T-cell (primary cell): ENCODE data around the gene AKAP9. TPM values are rescaled to one million over a fixed set of nuclear protein-coding genes. Genes with fewer than 3 reads are reported as not detected.
"Not testable (repeated sequence)": the region's sequence is repeated elsewhere in the genome, so short reads cannot be mapped to it uniquely, and the experiment has no call there.

ENCODE experiments used
- ATAC-seq, 4 experiments: fragments of 200-7000 bp in 3 of 4; fragments of 150-1000 bp in 1 of 4; cut with Tn5 transposase; replicated peaks in 1 of 4; 1 replicate in 3 of 4; 2 replicates in 1 of 4; pipeline ENCODE4 v1.10.0; 2021; ENCODE audit warnings: moderate library complexity in 3 of 4, mild to moderate bottlenecking in 2 of 4, moderate number of reproducible peaks in 1 of 4
- CTCF ChIA-PET, 2 donors: fragments of 300-600 bp; sonication (Branson Sonifier 250); formaldehyde crosslinking; loops; one replicate each; lab custom pipeline; 2022; ENCODE audit warnings: antibody characterized with exemption in 2 of 2; lab: Charles Lee
- POLR2A ChIA-PET, 2 donors: fragments of 300-600 bp; sonication (Branson Sonifier 250); formaldehyde crosslinking; loops; one replicate each; lab custom pipeline; 2022; ENCODE audit warnings: antibody characterized with exemption in 2 of 2; lab: Charles Lee
- DNase-seq, 35 experiments: peaks; one replicate each; pipeline versions ENCODE4 v3.0.0 to v3.0.0-alpha.2; 2013 to 2023
- H3K27ac ChIP-seq: one replicate; pipeline ENCODE4 v1.5.1; 2013; ENCODE audit warnings: low read length
- H3K27me3 ChIP-seq, 2 experiments: replicated peaks in 1 of 2; 1 replicate in 1 of 2; 2 replicates in 1 of 2; pipeline versions ENCODE4 v1.6.1 to v1.7.0; 2013; ENCODE audit warnings: low read length in 1 of 2, mixed read lengths in 1 of 2; ENCODE audit not compliant: control insufficient read depth in 2 of 2, insufficient read depth in 2 of 2; ENCODE audit errors: extremely low read depth in 1 of 2
- H3K36me3 ChIP-seq, 2 donors: 1 replicate in 1 of 2; 2 replicates in 1 of 2; pipeline versions ENCODE4 v1.6.1 to v1.7.0; 2013; ENCODE audit warnings: low read length in 1 of 2; ENCODE audit not compliant: control insufficient read depth in 2 of 2, insufficient read depth in 1 of 2; ENCODE audit errors: extremely low read depth in 1 of 2
- H3K4me1 ChIP-seq, 2 experiments: 1 replicate in 1 of 2; 2 replicates in 1 of 2; pipeline versions ENCODE4 v1.6.1 to v1.7.0; 2013; ENCODE audit warnings: low read length in 2 of 2, mixed read lengths in 1 of 2; ENCODE audit not compliant: insufficient read depth in 2 of 2, control insufficient read depth in 1 of 2; ENCODE audit errors: extremely low read depth in 1 of 2
- H3K4me3 ChIP-seq, 2 donors: 1 replicate in 1 of 2; 2 replicates in 1 of 2; pipeline versions ENCODE4 v1.5.1 to v1.7.0; 2013; ENCODE audit warnings: mild to moderate bottlenecking in 2 of 2, low read length in 1 of 2, moderate library complexity in 1 of 2; ENCODE audit not compliant: control insufficient read depth in 1 of 2; ENCODE audit errors: extremely low read depth in 1 of 2
- H3K9me3 ChIP-seq: 2 replicates; pipeline ENCODE4 v1.7.0; 2013
- H3K27ac Mint-ChIP-seq, 2 donors: one replicate each; pipeline ENCODE4 v1.8.0; 2020 to 2021; ENCODE audit warnings: mild to moderate bottlenecking in 2 of 2, mixed read lengths in 2 of 2
- H3K27me3 Mint-ChIP-seq, 2 donors: one replicate each; pipeline ENCODE4 v1.8.0; 2021 to 2022; ENCODE audit warnings: mixed read lengths in 2 of 2
- H3K36me3 Mint-ChIP-seq: one replicate; pipeline ENCODE4 v1.8.0; 2021; ENCODE audit warnings: mixed read lengths
- H3K4me1 Mint-ChIP-seq, 3 donors: one replicate each; pipeline ENCODE4 v1.8.0; 2020 to 2022; ENCODE audit warnings: mixed read lengths in 3 of 3, mild to moderate bottlenecking in 1 of 3
- H3K4me3 Mint-ChIP-seq, 3 donors: one replicate each; pipeline ENCODE4 v1.8.0; 2020 to 2022; ENCODE audit warnings: mild to moderate bottlenecking in 3 of 3, mixed read lengths in 3 of 3, moderate library complexity in 3 of 3
- H3K9me3 Mint-ChIP-seq, 3 donors: one replicate each; pipeline ENCODE4 v1.8.0; 2020 to 2022; ENCODE audit warnings: mixed read lengths in 3 of 3
- WGBS: methylation state at CpG from one replicate; pipeline ENCODE4 v1.1.5; 2013; ENCODE audit warnings: missing lambda C conversion rate; ENCODE audit not compliant: insufficient coverage; 5-methylcytosine and 5-hydroxymethylcytosine counted together
- total RNA-seq, 35 experiments: library from RNA in 6 of 35; stranded (reverse) in 6 of 35; fragments of 120-200 nt in 1 of 35; gene quantifications; one replicate each; pipeline versions ENCODE4 v1.2.1 to v1.2.4 and lab custom pipeline; 2013 to 2026

The AKAP9 gene
- total RNA-seq, 5 donors from 2014 or later (not counting 1 experiment from before 2014, with no cell fraction given), result 59.6 to 83.3 (median 69.0) TPM

DNA sequence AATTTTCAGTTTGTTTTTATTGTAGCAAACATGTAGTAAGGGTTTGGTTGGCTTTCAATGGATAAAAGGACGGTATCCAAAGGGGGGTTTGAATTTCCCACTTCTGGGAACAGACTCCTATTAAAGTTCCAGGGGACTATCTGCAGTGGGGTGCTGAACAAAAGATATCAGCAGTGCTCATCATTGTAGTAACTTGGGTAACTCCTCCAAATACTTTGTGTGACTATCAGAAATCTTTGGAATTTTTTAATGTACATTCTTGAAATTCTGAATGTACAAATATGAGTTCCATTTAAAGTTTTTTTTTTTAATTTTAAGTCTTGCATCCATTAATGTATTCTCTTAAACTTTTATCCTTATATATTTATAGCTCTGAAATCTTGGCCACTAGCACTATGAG is 151.5 kb downstream of the AKAP9 start:
- Mint-ChIP-seq H3K4me3 (no peak overlapping the region), H3K4me1 (no peaks in the 10 kb centered on the region), H3K27me3 (no peaks in the 10 kb centered on the region), H3K9me3 (no peaks in the 10 kb centered on the region), H3K36me3 (peaks cover 48% of the 10 kb centered on the region), H3K27ac (no peak overlapping the region)
- ATAC-seq (no peak), DNase-seq (no peak)
- CTCF ChIA-PET, result no interaction called here
- no peaks in the 10 kb centered on the region for H3K4me1 ChIP-seq
- H3K4me3 ChIP-seq, result no peak overlapping the region
- POLR2A ChIA-PET, result no interaction called here
- H3K27ac ChIP-seq, result no peak overlapping the region
- 100% methylated on average over 1 of the region's 1 CpG for WGBS
- peaks cover 0 to 39% of the 10 kb centered on the region in 2 donors for H3K36me3 ChIP-seq
- H3K9me3 ChIP-seq, result no peaks in the 10 kb centered on the region
- no peaks in the 10 kb centered on the region for H3K27me3 ChIP-seq

DNA sequence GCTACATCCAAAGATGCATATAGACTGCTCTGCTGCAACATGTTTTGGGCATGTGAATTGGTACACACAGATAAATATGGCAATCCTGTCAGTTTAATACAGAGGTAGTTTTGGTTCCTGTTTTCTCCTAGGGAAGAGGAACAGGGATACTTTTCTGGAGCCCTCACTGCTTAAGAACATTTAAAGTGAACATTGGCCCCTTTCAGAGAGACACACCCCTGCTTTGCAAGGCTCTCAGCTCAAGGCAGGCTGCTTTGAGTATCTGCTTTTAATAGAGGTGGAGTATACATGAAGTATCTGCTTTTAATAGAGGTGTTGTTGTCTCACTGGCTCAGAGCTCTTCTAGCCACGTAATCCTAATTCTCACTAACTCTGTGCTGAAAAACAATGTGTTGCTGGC is 154.7 kb downstream of the AKAP9 start:
- Histone ChIP-seq H3K4me1 (no peaks in the 10 kb centered on the region), H3K9me3 (no peaks in the 10 kb centered on the region), H3K27ac (no peak overlapping the region), H3K36me3 (peaks cover 0 to 56% of the 10 kb centered on the region in 2 donors), H3K27me3 (no peaks in the 10 kb centered on the region), H3K4me3 (no peak overlapping the region)
- Mint-ChIP-seq H3K27ac (peak overlapping the region in 1 of 2 donors; percentile 48), H3K36me3 (peaks cover 49% of the 10 kb centered on the region), H3K9me3 (no peaks in the 10 kb centered on the region), H3K27me3 (no peaks in the 10 kb centered on the region), H3K4me3 (no peak overlapping the region), H3K4me1 (no peaks in the 10 kb centered on the region)
- POLR2A ChIA-PET, result no interaction called here
- DNase-seq, result no peak
- CTCF ChIA-PET, result no interaction called here
- no peak for ATAC-seq
- WGBS, result no CpG with 5 or more reads among the region's 1 CpG

DNA sequence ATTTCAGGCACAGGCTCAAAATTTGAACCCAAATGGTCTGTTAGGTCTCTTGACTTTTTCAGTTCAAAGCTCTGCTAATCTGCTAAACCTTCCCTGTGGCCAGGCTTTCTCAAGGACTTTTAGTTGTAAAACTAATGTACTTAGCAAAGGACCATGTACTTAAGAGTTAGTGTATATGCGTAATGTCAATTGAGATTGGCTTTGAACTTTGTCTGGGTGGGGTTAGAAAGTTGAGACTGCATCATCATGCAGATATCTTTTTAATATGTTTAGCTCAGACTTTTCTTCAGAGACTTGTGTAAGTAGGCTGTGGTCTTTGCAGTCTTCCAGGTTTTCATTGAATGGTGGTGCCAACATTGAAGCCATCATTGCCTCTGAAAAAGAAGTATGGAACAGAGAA is 159.9 kb downstream of the AKAP9 start:
- Mint-ChIP-seq H3K4me3 (no peak overlapping the region), H3K9me3 (no peaks in the 10 kb centered on the region), H3K4me1 (no peaks in the 10 kb centered on the region), H3K27me3 (no peaks in the 10 kb centered on the region), H3K27ac (no peak overlapping the region), H3K36me3 (peaks cover 52% of the 10 kb centered on the region)
- Histone ChIP-seq H3K27ac (no peak overlapping the region), H3K27me3 (no peaks in the 10 kb centered on the region), H3K4me1 (no peaks in the 10 kb centered on the region), H3K36me3 (peaks cover 10 to 66% of the 10 kb centered on the region in 2 donors), H3K4me3 (no peak overlapping the region), H3K9me3 (no peaks in the 10 kb centered on the region)
- no CpG with 5 or more reads among the region's 1 CpG for WGBS
- CTCF ChIA-PET, result no interaction called here
- POLR2A ChIA-PET, result no interaction called here
- DNase-seq (no peak), ATAC-seq (no peak)

DNA sequence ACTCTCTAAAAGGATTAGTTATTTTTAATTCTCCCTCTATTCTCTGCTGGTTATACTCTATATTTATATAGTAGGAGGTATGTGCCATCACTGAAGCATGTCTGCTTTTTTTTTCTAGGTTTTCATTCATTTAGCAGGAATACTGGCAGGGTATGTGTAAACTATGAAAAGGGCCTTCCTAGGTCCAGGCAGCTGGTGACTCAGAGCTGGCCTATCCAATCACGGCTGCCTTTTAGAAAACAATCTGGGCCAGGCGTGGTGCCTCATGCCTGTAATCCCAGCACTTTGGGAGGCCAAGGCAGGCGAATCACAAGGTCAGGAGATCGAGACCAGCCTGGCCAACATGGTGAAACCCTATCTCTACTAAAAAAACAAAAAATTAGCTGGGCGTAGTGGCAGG is 162.2 kb downstream of the AKAP9 start:
- H3K9me3 ChIP-seq, DNase-seq, H3K27me3 Mint-ChIP-seq, POLR2A ChIA-PET, ATAC-seq, H3K4me3 Mint-ChIP-seq, H3K4me3 ChIP-seq, H3K9me3 Mint-ChIP-seq, H3K27ac ChIP-seq, H3K4me1 ChIP-seq, H3K4me1 Mint-ChIP-seq, H3K27ac Mint-ChIP-seq, H3K27me3 ChIP-seq: not testable (repeated sequence)
- H3K36me3 ChIP-seq, result peaks cover 15 to 63% of the 10 kb centered on the region in 2 donors
- WGBS, result 94% methylated on average over 2 of the region's 5 CpGs
- CTCF ChIA-PET, result interaction anchor here in 1 of 2 donors (0.6 kb wide), 1 partner anchor 61 kb away, joined by 3 read pairs; no protein-coding TSS in a partner anchor
- peaks cover 52% of the 10 kb centered on the region for H3K36me3 Mint-ChIP-seq

DNA sequence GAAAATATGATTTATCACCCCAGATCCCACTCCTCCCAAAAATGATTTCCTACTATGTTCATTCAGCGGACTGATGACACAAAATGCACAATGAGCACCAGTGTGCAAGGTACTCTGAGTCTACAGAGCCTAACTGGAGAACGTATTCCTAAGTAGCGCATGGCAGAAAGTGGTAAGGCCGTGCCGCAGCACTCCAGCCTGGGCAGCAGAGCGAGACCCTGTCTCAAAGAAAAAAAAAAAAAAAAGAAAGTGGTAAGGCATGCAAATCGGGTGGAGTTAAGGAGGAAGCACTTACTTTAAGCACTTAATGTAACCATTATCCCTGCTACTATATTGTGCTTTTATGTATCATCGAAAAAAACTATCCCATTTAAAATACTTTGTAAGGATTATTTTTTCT is 168.2 kb downstream of the AKAP9 start:
- Mint-ChIP-seq H3K27me3 (no peaks in the 10 kb centered on the region), H3K4me3 (no peak overlapping the region), H3K27ac (peak overlapping the region in 1 of 2 donors; percentile 39), H3K4me1 (no peaks in the 10 kb centered on the region), H3K36me3 (peaks cover 54% of the 10 kb centered on the region), H3K9me3 (no peaks in the 10 kb centered on the region)
- ChIA-PET CTCF (no interaction called here), POLR2A (no interaction called here)
- H3K27me3 ChIP-seq, result no peaks in the 10 kb centered on the region
- H3K27ac ChIP-seq, result no peak overlapping the region
- WGBS, result 93% methylated on average over 2 of the region's 8 CpGs
- ATAC-seq (no peak), DNase-seq (no peak)
- H3K4me1 ChIP-seq, result no peaks in the 10 kb centered on the region
- H3K4me3 ChIP-seq, result no peak overlapping the region
- no peaks in the 10 kb centered on the region for H3K9me3 ChIP-seq
- peaks cover 5 to 44% of the 10 kb centered on the region in 2 donors for H3K36me3 ChIP-seq

DNA sequence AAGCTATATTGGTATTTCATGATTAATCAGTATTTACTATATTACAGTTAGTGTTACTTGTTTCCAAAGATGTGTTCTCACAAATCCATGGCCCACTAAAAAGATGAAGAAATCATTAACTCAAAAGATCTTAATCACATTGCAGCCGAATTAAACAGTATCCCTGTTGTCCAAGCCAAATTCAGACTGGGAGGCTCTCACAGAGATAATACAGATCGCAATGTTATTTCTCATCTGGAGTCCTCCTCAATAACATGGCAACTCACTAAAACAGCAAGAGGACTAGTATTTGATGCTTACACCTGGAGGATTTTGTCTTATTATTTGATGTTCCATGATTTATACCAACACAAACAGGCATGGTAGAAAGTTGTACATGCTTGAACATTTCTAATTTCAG is 170.2 kb downstream of the AKAP9 start:
- ChIA-PET POLR2A (no interaction called here), CTCF (no interaction called here)
- H3K36me3 Mint-ChIP-seq, result peaks cover 50% of the 10 kb centered on the region
- WGBS, result 100% methylated on average over 1 of the region's 2 CpGs
- Histone ChIP-seq H3K4me1 (no peaks in the 10 kb centered on the region), H3K9me3 (no peaks in the 10 kb centered on the region), H3K36me3 (peaks cover 3 to 36% of the 10 kb centered on the region in 2 donors), H3K27me3 (no peaks in the 10 kb centered on the region), H3K27ac (no peak overlapping the region), H3K4me3 (no peak overlapping the region)
- no peaks in the 10 kb centered on the region for H3K4me1 Mint-ChIP-seq
- DNase-seq, result no peak
- H3K27me3 Mint-ChIP-seq, result no peaks in the 10 kb centered on the region
- H3K4me3 Mint-ChIP-seq, result no peak overlapping the region
- no peak overlapping the region for H3K27ac Mint-ChIP-seq
- ATAC-seq, result no peak
- H3K9me3 Mint-ChIP-seq, result no peaks in the 10 kb centered on the region

DNA sequence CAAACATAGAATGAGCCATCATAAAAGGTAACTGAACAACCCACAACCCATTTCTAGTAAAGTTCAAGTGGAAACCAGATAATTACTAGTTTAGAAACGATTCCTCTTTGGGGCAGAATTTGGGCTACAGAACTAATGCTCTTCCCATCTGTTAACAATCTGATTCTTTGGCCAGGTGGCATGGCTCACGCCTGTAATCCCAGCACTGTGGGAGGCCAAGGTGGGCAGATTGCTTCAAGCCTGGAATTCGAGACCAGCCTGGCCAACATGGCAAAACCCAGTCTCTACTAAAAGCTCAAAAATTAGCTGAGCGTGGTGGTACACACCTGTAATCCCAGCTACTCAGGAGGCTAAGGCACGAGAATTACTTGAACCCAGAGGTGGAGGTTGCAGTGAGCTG is 175.2 kb downstream of the AKAP9 start:
- Mint-ChIP-seq H3K9me3 (no peaks in the 10 kb centered on the region), H3K27ac (peak overlapping the region in 1 of 2 donors; percentile 39), H3K4me1 (peaks cover 0 to 5% (median 2%) of the 10 kb centered on the region in 3 donors), H3K36me3 (peaks cover 48% of the 10 kb centered on the region), H3K4me3 (no peak overlapping the region), H3K27me3 (no peaks in the 10 kb centered on the region)
- POLR2A ChIA-PET, result no interaction called here
- 100% methylated on average over 2 of the region's 5 CpGs for WGBS
- CTCF ChIA-PET, result interaction anchor here in 1 of 2 donors (0.6 kb wide), 1 partner anchor 16 kb away, joined by 4 read pairs; no protein-coding TSS in a partner anchor
- Histone ChIP-seq H3K27me3 (no peaks in the 10 kb centered on the region), H3K9me3 (no peaks in the 10 kb centered on the region), H3K4me3 (no peak overlapping the region), H3K27ac (no peak overlapping the region), H3K36me3 (peaks cover 2 to 15% of the 10 kb centered on the region in 2 donors), H3K4me1 (no peaks in the 10 kb centered on the region)
- no peak for DNase-seq
- ATAC-seq, result no peak
